Activated CD8-positive, alpha-beta memory T cell treated with anti-CD3 and anti-CD28 coated beads, Interleukin-2, amount 50 U/mL, for 24 hours (primary cell): ENCODE data around the gene NT5C1B.

Experiments
- DNase-seq: peaks from one replicate; pipeline ENCODE4 v3.0.0-alpha.2; 2020; ENCODE audit errors: extremely low read depth

Gene NT5C1B

DNA sequence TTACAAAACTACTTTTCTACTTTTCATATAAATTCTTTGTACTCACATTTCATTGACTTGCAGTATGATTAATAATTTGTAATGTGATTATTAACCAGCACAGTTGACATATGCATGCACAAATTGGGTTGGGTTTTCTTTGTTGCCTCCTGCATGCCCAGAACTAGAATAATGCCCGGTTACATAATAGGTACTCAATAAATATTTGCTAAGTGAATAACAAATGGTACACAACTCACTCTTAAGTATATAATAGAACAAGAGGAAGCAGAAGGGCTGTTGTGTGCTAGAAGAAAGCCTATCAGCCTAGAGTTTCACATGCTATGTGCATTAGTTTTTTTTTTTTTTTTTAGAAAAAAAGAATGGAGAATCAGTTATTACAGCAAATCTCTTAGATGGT is 38.2 kb downstream of the NT5C1B start:
- DNase-seq = no peak

DNA sequence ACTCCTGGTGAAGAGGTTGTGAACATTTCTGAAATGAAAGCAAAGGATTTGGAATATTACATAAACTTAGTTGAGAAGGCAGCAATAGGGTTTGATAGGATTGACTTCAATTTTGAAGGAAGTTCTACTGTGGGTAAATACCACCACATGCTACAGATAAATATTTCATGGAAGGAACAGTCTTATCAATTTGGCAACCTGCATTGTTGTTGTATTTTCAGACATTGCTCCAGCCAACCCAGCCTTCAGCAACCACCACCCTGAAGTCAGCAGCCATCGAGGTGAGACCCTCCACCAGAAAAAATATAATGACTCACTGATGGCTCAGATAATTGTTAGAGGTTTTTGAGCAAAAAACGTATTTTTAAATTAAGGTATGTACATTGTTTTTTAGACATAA is 38.9 kb downstream of the NT5C1B start:
- DNase-seq = no peak

DNA sequence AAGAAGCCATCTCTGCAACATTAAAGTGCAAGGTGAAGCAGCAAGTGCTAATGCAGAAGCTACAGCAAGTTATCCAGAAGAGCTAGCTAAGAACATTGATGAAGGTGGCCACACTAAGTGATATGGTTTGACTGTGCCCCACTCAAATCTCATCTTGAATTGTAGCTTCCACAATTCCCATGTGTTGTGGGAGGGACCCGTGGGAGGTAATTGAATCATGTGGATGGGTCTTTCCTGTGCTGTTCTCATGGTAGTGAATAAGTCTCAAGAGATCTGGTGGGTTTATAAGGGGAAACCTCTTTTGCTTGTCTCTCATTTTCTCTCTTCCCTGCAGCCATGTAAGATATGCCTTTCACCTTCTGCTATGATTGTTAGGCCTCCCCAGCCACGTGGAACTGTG is 40.3 kb downstream of the NT5C1B start:
- no peak for DNase-seq

DNA sequence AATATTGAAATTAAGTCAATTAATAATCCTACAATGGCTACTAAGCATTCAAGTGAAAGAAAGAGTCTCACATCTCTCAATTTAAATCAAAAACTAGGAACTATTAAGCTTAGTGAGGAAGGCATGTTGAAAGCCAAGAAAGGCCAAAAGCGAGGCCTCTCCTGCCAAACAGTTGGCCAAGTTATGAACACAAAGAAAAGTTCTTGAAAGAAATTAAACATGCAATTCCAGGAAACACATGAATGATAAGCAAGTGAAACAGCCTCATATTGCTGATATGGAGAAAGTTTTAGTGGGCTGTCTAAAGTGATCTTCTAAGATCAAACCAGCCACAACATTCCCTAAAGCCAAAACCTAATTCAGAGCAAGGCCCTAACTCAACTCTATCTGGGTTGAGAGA is 40.7 kb downstream of the NT5C1B start:
- no peak for DNase-seq

DNA sequence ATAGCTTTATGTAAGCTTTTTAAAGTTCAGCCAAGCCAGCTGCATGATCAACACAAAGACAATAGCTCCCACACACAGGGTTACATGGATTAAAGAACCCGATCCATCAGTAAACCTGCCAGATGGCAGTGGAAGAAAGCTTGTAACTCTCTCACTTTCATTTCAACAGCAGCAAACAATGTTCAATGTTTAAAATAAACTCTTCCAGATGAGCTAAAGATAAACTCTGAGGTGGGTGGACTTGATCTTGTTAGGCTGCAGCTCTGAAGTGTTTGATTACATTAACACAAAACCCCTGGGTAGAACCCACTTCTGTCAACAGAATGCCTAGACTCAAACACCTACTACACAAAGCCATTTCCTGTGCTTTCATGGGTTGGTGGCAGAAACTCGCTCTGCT is 42.8 kb downstream of the NT5C1B start:
- no peak for DNase-seq

DNA sequence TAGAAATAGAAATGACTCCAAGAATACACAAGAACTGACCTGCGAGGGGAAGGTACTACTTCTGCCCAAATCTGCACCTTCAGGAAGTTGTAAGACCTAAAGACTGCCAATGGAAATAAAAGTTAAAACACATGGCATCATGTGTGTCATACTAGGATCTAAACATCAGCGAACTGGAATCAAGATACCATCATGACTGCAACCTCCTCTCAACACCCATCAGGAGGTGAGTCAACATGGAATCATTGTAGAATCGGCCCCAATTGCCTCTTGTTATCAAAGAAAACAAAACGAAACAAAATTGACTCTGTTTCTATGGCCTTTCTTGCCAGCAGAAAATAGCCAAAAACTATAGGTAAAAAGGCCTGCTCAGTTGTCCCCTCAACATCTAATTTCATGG is 44.0 kb downstream of the NT5C1B start:
- no peak for DNase-seq

DNA sequence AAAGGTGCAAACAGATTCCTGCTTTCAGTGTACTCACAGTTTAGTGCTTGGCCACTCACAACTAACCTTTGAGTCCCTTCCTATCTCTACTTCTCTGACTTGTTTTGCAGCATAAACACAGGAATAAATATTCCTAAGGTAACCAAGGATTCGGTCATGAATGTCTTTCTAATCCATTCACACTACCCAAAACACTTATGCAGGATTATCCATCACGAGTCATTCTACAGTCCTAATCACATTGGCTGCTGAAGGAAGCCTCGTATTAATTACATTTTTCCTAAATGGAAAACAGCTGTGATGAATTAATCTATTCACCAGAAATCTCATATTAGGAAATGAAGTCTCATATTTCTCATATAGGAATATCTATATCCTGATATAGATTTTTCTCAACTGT is 45.2 kb downstream of the NT5C1B start:
- no peak for DNase-seq

DNA sequence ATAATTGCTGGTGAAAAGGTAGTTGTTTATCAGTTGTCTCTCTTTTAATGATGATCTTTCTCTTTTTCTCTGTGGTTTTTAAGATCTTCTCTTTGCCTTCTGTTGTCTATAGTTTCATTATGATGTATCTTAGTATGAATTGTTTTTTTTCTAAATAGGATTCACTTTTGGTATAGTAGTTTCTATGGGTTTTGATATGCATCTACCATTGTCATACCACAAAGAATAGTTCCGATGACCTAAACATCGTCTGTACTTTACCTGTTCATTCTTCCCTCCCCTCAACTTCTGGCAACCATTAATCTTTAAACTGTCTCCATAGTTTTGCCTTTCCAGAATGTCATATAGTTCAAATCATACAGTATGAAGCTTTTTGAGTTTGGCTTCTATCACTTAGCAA is 48.5 kb downstream of the NT5C1B start:
- no peak for DNase-seq

DNA sequence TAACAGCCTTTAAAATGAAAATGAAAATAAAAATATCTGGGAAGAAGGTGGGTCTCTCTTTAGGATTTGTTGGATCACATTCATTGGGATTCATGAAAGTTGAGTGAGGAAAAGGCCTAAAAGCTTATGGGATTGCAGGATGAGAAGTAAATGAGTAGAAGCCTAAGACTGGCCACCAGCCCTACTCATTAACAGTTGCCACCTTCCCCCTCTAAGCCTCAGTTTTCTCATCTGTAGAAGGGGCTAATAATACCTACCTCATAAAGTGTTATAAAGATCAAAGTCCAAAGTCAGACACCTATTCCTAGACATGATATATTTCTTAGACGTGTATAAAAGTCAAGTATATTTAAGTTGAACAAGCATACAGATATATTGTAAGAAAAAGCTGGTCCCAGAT is 52.7 kb downstream of the NT5C1B start:
- no peak for DNase-seq

DNA sequence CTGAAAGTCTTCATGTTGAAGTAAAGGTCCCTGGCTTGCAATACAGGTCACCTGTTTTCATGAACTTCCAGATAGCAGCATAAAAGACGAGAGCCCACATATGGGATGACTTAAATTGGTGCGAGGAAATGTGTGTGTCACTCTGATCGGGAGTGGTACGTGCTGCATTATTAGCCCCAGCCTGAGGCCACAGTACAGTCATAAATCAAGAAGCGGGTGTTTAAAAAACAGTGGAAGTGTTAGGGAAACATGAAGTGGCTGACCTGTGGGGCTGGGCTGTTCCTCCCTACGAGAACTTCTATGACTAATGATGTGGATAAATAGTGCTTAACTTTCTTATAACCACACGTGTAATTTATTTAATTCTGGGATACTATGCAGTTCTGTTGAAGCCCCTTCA is 53.3 kb downstream of the NT5C1B start:
- no peak for DNase-seq

DNA sequence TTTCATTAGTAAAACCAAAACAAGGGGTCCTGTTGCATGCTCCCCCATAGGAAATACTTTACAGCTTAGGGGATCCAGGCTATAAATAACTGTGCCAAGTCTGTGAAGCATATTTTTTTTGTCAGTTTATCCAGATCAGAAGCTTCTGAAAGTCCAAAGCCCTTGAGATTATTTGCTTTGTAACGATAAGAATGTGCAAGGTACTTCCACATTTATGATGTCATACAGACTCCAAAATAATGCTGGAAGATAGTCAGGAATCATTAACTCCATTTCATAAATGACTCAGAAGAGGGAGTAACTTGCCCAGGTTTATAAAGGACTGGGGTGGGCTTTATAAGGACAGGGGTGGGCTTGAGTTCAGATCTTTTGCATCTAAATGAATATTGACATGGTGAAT is 58.2 kb downstream of the NT5C1B start:
- DNase-seq = no peak

DNA sequence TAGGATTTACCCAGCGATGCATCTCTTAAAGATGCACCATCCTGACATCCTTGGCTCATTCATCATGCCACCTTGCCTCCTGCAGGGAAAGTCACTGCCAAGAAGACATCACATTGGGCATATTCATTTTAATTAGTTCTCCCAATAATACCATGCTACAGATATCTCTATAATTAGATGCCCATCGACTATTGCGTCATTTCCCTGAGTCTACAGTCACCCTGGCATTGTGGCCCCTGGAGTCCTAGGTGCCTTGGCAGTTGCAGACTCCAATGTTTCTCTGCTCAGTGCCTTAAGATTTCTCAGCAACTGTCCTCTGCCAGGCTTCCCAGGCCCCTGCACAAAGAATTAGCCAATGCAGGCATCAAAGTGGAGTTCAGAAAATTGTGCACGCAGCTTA is 61.5 kb downstream of the NT5C1B start:
- DNase-seq = no peak

DNA sequence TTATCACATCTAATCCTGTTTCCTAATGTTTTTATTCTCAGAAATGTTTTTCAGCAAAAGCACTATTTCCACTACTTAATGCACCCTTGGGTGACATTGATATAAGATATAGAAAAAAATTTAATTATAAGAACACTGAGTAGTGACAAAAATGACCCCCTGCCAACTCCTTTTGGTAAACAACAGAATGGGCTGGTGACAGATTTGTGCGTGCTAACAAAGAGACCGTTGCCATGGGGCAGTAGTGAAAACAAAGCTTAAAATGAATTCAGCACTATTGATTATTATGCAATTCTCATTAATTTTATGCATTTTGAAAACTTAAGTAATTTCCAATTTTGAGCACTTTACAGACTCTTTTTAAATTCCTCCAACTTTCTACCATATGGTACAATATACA is 62.0 kb downstream of the NT5C1B start:
- DNase-seq = no peak

DNA sequence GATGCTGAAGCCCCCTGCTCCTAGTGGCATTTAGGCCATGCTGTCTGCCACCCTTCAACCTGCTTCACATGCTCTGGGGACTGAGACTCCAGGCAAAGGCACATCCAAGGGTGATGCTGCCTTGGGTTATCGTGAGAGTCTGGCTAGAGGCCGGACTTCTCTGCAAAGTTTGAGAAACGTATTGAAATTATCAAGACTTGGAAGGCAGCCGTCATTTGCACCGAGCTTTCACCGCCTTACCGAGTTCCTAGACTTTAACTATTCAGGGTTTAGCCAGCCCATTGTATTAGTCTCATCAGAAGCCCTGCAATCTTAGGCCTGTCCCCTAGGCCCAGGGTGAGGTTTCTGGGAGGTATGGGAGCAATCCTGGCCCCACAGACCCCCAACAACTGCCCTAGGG is 62.9 kb downstream of the NT5C1B start:
- no peak for DNase-seq

DNA sequence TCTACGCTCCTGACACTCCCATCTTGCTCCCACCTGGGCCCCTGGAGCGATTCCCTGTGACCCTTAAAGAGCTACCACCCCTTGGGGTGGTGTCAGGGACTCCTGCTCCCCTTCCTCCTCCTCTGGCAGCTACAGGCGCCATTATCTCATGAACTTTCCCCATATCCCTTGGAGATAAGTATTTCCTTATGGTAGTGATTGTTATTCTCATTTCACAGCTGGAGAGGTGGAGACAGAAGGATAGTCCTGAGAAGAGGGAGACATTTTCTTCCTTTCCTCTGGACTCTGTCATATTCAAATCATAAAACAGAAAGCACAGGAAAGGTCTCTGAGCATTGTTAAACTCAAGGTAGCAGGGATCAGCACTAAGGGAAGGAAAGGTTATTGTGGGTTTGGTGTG is 63.5 kb downstream of the NT5C1B start:
- DNase-seq = no peak

DNA sequence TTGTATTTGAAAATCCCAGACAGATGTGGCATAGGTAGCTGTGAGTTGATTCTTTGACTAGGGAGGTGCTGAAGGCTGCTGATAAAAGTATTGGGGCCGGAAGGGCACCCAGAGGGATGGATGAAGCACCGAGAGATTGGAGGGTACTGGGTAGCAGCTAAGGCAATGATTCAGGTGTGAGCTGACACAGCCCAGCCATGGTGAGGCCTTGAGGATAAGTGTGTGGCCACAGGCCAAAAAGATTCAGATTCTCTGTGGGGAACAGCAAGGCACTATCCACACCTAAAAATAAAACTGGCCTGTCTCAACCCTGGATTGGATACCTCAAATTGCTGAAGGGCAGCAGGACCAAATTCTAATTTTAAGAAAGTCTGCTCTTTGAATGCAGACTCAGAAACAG is 64.1 kb downstream of the NT5C1B start:
- no peak for DNase-seq

DNA sequence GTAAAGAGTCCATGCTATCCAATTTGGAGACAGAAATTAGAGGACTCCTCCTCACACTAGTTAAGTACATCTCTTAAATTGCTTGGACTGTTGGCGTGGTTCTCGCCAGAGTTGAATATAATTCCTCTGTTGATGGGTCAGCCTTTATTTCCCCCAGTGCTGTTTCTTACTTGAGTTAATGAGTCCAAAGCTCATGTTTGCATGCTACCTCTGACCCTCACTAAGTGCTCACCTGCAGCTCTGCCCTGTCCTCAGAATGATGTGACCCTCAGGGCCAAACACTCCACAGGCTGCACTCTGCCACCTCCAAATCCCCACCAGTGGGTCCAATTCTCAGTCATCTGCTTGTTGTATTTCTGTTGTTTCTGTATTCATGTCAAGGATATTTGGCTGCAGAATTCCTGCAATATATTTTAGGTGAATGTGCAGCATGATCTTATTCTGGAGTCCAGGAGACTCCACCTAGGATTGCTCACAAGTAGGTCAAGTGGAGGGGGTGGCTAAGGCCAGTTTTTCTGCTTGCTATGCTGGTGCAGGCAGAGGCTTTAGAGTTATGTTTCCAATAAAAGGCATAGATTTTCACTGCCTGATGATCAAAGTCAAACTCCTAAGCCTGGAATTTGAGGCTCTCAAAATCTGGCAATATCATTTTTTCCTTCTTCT is 66.8 kb downstream of the NT5C1B start:
- DNase-seq = no peak

DNA sequence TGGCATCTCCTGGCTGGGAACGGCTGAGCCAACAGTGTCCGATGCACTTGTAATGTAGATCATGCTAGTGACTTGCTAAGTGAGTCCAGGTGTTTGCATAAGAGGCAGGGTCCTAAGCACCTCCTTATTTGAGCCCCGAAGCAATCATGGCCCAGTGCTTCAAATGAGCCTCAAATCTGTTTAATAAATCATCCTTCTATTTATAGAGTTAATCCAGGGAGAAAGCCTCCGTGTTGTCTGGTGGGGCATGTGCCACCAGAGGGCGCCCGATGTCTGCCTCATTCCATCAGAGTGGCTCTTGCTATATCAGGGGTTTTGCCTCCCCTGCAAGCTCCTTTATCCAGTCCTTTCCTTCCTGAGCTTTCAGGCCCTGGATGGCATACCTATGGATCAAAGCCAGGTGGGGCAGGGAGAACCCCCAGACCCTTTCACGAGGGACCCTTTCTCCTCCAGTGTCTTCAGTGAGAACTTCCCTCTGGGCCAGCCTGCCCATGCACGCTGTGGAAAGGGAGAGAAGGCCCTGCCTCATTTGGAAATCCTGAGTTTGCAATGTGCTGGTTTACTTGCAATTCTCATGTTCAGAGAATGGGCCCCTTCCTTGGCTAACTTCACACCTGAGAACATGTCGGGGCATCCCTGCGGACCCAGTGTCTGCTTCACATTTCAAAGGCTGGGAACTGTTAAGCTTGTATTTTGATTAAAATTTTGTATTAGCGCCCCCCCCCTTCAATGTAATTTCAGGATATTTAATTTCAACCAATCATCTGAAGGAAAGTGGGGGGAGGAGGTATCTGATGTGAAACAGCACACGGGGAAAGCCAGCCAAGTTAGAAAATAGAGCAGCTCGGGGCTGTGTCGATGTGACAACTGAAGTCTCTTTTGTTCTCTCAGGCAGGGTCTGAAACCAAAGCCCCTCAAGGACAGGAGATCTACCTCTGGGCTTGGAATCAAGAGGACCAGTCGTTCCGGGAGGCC is 68.6 kb downstream of the NT5C1B start:
- DNase-seq = peak; percentile 37

DNA sequence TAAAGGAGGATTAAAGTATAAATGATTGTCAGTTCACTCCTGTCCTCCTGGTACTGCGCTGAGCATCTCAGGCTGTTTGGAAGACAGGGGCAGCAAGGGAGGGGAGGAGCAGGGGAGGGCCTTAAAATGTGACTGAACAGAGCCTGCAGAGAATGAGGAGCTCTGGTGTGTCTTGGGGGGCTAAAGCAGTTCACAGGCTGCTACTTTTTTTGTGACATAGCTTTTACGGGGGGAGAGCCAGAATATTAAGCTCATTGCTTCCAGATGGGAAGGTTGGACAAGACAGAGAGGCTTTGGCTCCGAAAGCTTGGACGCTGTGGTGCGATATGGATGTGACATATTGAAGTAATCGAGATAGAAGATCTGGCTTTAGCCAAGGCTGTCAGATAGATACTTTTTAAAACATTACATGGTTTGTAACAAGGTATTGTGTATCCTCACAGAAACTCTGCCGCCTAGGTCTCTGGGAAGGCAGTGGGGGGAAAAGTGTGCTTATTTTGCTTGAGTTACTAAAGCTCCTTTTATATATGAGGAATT is 69.4 kb downstream of the NT5C1B start:
- DNase-seq = no peak

DNA sequence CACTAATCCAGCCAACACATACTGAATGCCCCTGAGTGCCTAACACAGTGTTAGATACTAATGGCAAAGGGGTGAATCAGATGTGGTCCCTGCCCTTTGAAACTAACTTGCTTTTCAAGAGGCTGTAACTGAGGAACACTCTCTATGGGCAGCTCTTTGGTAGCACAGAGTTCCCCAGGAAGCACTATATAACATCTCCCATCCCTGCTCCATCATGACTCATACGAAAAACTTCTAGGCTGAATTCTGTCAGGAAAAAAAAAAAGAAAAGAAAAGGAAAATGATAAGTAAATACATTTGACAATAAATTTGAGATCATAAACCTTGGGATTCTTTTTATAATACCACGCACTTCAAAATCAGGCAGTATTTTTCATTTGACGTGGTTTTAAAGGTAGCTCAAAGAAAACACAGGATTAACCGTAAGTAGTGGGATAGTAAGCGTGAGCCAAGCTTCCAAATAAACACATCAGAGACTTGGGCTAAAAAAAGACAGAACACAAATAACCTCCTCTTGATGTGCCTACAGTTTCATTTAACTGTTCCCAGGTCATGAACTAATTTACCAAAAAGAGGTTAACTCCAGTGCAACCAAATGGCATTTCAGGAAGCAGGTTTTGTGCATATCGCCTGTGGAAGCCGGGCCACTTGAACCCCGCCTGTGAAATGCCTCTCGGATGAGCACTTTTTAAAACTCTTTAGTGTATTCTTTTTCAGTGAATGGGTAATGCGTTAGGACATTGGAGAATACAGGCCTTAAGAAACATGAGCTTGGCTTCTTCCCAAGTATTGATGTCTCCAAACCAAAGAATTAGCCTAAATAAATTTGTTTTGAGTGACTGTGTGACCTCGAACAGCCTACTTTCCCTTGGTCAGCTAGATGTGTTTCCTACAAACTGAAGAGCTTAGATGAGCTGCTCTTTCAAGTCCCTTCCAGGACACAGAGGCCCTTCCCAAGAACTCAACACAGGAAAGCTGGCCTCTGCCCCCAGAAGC is 71.0 kb downstream of the NT5C1B start:
- no peak for DNase-seq

DNA sequence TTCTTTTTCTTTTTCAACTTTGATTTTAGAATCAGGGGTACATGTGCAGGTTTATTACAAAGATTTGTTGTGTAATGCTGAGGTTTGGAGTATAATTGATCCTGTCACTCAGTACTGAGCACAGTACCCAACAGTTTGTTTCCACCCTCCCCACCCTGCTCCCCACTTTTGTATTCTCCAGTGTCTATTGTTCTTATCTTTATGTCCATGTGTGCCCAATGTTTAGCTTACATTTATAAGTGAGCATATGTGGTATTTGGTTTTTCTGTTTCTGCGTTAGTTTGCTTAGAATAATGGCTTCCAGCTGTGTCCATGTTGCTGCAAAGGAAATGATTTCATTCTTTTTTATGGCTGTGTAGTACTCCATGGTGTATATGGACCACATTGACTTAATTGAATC is 72.0 kb downstream of the NT5C1B start:
- no peak for DNase-seq

DNA sequence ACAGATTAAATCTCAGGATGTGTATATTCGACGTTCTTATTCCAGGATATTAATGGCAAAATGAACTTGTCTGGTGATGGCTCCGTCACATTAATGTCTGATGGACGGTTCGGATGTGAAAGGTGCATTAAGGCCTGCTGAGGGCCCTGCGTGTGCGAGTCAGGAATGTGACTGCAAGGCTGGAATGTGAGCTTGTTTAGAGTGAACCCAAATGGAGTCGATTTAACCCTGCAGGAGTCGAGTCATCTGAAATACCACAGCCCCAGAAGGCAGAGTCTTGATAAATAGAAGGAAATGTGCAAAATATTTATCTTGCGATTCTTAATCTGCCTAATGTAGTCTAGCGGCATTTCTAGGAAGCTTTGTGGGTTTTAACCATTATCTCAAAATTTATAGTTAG is 73.3 kb downstream of the NT5C1B start:
- DNase-seq = no peak
